B cell (primary cell): ENCODE measurements around the gene NIN. TPM values are rescaled to one million over a fixed set of nuclear protein-coding genes. Genes with fewer than 3 reads are reported as not detected.
A peak's percentile ranks its signal among the peaks of the same experiment; 100 is the strongest.

Source experiments
- ATAC-seq: fragments of 200-7000 bp; cut with Tn5 transposase; one replicate; pipeline ENCODE4 v1.10.0; 2021; ENCODE audit warnings: low read depth, mild to moderate bottlenecking, moderate number of reproducible peaks, moderate library complexity
- CTCF ChIA-PET: fragments of 350-600 bp; sonication (Branson Sonifier 250); formaldehyde crosslinking; loops from one replicate; lab custom pipeline; 2021; ENCODE audit warnings: antibody characterized with exemption, inconsistent platforms; lab: Charles Lee
- POLR2A ChIA-PET: fragments of 350-600 bp; sonication (Branson Sonifier 250); formaldehyde crosslinking; loops from one replicate; lab custom pipeline; 2021; ENCODE audit warnings: antibody characterized with exemption; lab: Charles Lee
- DNase-seq: peaks from one replicate; pipeline ENCODE4 v3.0.0; 2013
- H2AFZ ChIP-seq: 2 replicates; pipeline ENCODE4 v1.6.1; 2012; ENCODE audit warnings: mild to moderate bottlenecking, low read depth, low read length; ENCODE audit not compliant: insufficient read depth, poor library complexity, severe bottlenecking
- H3K27ac ChIP-seq, 2 donors: 1 replicate in 1 of 2; 2 replicates in 1 of 2; pipeline ENCODE4 v1.5.1; 2012 to 2013; ENCODE audit warnings: low read length in 2 of 2, mild to moderate bottlenecking in 2 of 2, moderate library complexity in 1 of 2
- H3K27me3 ChIP-seq, 4 experiments: fragments of 200-600 bp in 1 of 4; sonication (generic) in 1 of 4; replicated peaks in 1 of 4; 1 replicate in 2 of 4; 2 replicates in 2 of 4; pipeline versions ENCODE4 v1.6.1 to v1.7.0; 2013 to 2016; ENCODE audit warnings: low read length in 3 of 4, mild to moderate bottlenecking in 2 of 4, mixed read lengths in 1 of 4, moderate library complexity in 1 of 4; ENCODE audit not compliant: insufficient read depth in 4 of 4, control insufficient read depth in 3 of 4; ENCODE audit errors: control extremely low read depth in 1 of 4
- H3K36me3 ChIP-seq, 2 experiments: replicated peaks in 1 of 2; 1 replicate in 1 of 2; 2 replicates in 1 of 2; pipeline versions ENCODE4 v1.6.1 to v1.7.1; 2013; ENCODE audit warnings: low read length in 1 of 2; ENCODE audit not compliant: insufficient read depth in 2 of 2, control insufficient read depth in 1 of 2; ENCODE audit errors: control extremely low read depth in 1 of 2, extremely low read depth in 1 of 2
- H3K4me1 ChIP-seq, 2 donors: fragments of 200-600 bp in 1 of 2; sonication (generic) in 1 of 2; 1 replicate in 1 of 2; 2 replicates in 1 of 2; pipeline versions ENCODE4 v1.5.1 to v1.6.1; 2013 to 2017; ENCODE audit warnings: low read length in 2 of 2; ENCODE audit not compliant: control insufficient read depth in 2 of 2, insufficient read depth in 2 of 2
- H3K4me2 ChIP-seq: replicated peaks from 2 replicates; pipeline ENCODE3; 2012; ENCODE audit warnings: mild to moderate bottlenecking, low read depth, low read length; ENCODE audit not compliant: poor library complexity, severe bottlenecking
- H3K4me3 ChIP-seq, 5 experiments: fragments of 200-600 bp in 1 of 5; sonication (generic) in 1 of 5; 1 replicate in 3 of 5; 2 replicates in 2 of 5; pipeline versions ENCODE4 v1.5.1 to v1.7.0; 2011 to 2016; ENCODE audit warnings: low read length in 4 of 5, mild to moderate bottlenecking in 4 of 5, low read depth in 2 of 5, control low read depth in 1 of 5, moderate library complexity in 1 of 5; ENCODE audit not compliant: insufficient read depth in 1 of 5; ENCODE audit errors: control extremely low read depth in 1 of 5, extremely low read depth in 1 of 5
- H3K79me2 ChIP-seq: fragments of 200-600 bp; sonication (generic); one replicate; pipeline ENCODE4 v1.6.0; 2016; ENCODE audit warnings: low read length; ENCODE audit not compliant: control insufficient read depth, insufficient read depth
- H3K9ac ChIP-seq: fragments of 200-600 bp; sonication (generic); 2 replicates; pipeline ENCODE4 v1.6.1; 2017; ENCODE audit warnings: mild to moderate bottlenecking, low read length, moderate library complexity
- H3K9me3 ChIP-seq, 3 donors: one replicate each; pipeline versions ENCODE4 v1.6.1 to v1.7.1; 2013; ENCODE audit warnings: low read length in 2 of 3; ENCODE audit not compliant: control insufficient read depth in 2 of 3, insufficient read depth in 1 of 3; ENCODE audit errors: control extremely low read depth in 1 of 3
- H4K20me1 ChIP-seq: 2 replicates; pipeline ENCODE4 v1.6.0; 2012; ENCODE audit warnings: mild to moderate bottlenecking, low read length; ENCODE audit not compliant: insufficient read depth, control insufficient read depth, poor library complexity, severe bottlenecking
- H3K27ac Mint-ChIP-seq: one replicate; pipeline ENCODE4 v1.8.0; 2021; ENCODE audit warnings: mixed read lengths
- H3K27me3 Mint-ChIP-seq: one replicate; pipeline ENCODE4 v1.8.0; 2021; ENCODE audit warnings: mixed read lengths
- H3K4me1 Mint-ChIP-seq: one replicate; pipeline ENCODE4 v1.8.0; 2021; ENCODE audit warnings: mixed read lengths
- H3K4me3 Mint-ChIP-seq: one replicate; pipeline ENCODE4 v1.8.0; 2021; ENCODE audit warnings: mixed read lengths
- H3K9me3 Mint-ChIP-seq: one replicate; pipeline ENCODE4 v1.8.0; 2022; ENCODE audit warnings: mixed read lengths; ENCODE audit not compliant: insufficient read depth
- EZH2 ChIP-seq: IDR thresholded peaks from 2 replicates; pipeline ENCODE4 v1.6.1; 2012; ENCODE audit warnings: borderline replicate concordance, low read depth, mild to moderate bottlenecking, moderate library complexity, low read length; ENCODE audit not compliant: insufficient read depth, poor library complexity, severe bottlenecking
- WGBS: methylation state at CpG from one replicate; pipeline ENCODE4 v1.1.5; 2013; ENCODE audit warnings: missing lambda C conversion rate; ENCODE audit not compliant: insufficient coverage; 5-methylcytosine and 5-hydroxymethylcytosine counted together
- intact Hi-C: fragments of 100-400 bp; cut with micrococcal nuclease; formaldehyde crosslinking; loops from one replicate; pipeline ENCODE4 v1.10.0; 2022
- polyA plus RNA-seq: library from polyadenylated mRNA; depleted of rRNA; stranded (reverse); fragments of >200 nt; gene quantifications from 2 replicates; pipeline ENCODE4 v1.2.3, GENCODE V29; 2012
- total RNA-seq, 2 donors: library from RNA; stranded (reverse); fragments of 120-200 nt in 1 of 2; gene quantifications; 1 replicate in 1 of 2; 2 replicates in 1 of 2; pipeline versions ENCODE4 v1.2.3 to v1.2.4, GENCODE V29; 2013 to 2022
- TF ChIP-seq, protein P1 (sequence below): fragments of 200-600 bp; IDR thresholded peaks from one replicate; pipeline ENCODE4 v1.8.0; 2022; ENCODE audit warnings: antibody characterized with exemption, mild to moderate bottlenecking

Gene NIN
- total and polyA plus RNA-seq, 2 donors (not counting 1 experiment from before 2014, with no cell fraction given), result 25.4 to 219 TPM

GRCh38 chr14:50792634-50793068 is 38.3 kb downstream of the NIN start:
- Histone ChIP-seq H2AFZ (no peak overlapping the region), H3K4me2 (peak overlapping the region; percentile 72)

More at GRCh38 chr14:50792634-50793068, 38.3 kb downstream of the NIN start:
- H3K9me3 Mint-ChIP-seq, result no peaks in the 10 kb centered on the region
- H3K27me3 ChIP-seq, result no peaks in the 10 kb centered on the region
- H3K36me3 ChIP-seq, result peaks cover 0 to 23% of the 10 kb centered on the region in 2 experiments
- H3K27me3 Mint-ChIP-seq, result no peaks in the 10 kb centered on the region
- no peaks in the 10 kb centered on the region for H3K9me3 ChIP-seq
- DNase-seq (no peak), ATAC-seq (no peak)
- no peak for TF ChIP-seq EZH2
- TF ChIP-seq, protein P1, sequence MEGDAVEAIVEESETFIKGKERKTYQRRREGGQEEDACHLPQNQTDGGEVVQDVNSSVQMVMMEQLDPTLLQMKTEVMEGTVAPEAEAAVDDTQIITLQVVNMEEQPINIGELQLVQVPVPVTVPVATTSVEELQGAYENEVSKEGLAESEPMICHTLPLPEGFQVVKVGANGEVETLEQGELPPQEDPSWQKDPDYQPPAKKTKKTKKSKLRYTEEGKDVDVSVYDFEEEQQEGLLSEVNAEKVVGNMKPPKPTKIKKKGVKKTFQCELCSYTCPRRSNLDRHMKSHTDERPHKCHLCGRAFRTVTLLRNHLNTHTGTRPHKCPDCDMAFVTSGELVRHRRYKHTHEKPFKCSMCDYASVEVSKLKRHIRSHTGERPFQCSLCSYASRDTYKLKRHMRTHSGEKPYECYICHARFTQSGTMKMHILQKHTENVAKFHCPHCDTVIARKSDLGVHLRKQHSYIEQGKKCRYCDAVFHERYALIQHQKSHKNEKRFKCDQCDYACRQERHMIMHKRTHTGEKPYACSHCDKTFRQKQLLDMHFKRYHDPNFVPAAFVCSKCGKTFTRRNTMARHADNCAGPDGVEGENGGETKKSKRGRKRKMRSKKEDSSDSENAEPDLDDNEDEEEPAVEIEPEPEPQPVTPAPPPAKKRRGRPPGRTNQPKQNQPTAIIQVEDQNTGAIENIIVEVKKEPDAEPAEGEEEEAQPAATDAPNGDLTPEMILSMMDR, result no peak
- peaks cover 99 to 100% of the 10 kb centered on the region in 2 donors for H3K4me1 ChIP-seq
- peaks cover 7% of the 10 kb centered on the region for H4K20me1 ChIP-seq
- intact Hi-C loops, result loop anchor here (1.0 to 5.0 kb wide), 3 partner anchors 30 to 38 kb away; no protein-coding TSS in a partner anchor
- H3K4me3 ChIP-seq, result peak overlapping the region in 1 of 5 experiments; percentile 41
- peak overlapping the region; percentile 42 to 91 for H3K27ac ChIP-seq
- H3K4me3 Mint-ChIP-seq, result peak overlapping the region; percentile 61
- CTCF ChIA-PET, result interaction anchor here (0.9 to 16.8 kb wide), 9 partner anchors 9 to 70 kb away, joined by 3 to 178 read pairs (median 7); partner anchors contain the start of gene NIN
- peaks cover 96% of the 10 kb centered on the region for H3K4me1 Mint-ChIP-seq
- peak overlapping the region; percentile 40 for H3K9ac ChIP-seq
- POLR2A ChIA-PET, result interaction anchor here (0.8 to 4.4 kb wide), 2 partner anchors 38 to 68 kb away, joined by 3 to 16 read pairs; partner anchors contain the start of gene NIN
- peak overlapping the region; percentile 73 for H3K27ac Mint-ChIP-seq
- 77% methylated on average over 5 of the region's 14 CpGs for WGBS
- H3K79me2 ChIP-seq, result peaks cover 67% of the 10 kb centered on the region
